Endometrial microvascular endothelial cells (primary cell): ENCODE results near the gene SLC25A26. TPM values are rescaled to one million over a fixed set of nuclear protein-coding genes. Genes with fewer than 3 reads are reported as not detected.

Source experiments
- in situ Hi-C: cut with HindIII; loops from 2 replicates; pipeline ENCODE4 v1.10.0; 2017; ENCODE audit warnings: low sequenced_read_pairs, low pct_unique_long_range_greater_than_20kb; ENCODE audit errors: inconsistent ontology term
- total RNA-seq: library from RNA; depleted of rRNA; stranded (reverse); fragments of >200 nt; gene quantifications from one replicate; pipeline ENCODE4 v1.2.3, GENCODE V29; 2015; ENCODE audit errors: inconsistent ontology term

Gene SLC25A26
- total RNA-seq, 1 donor from 2014 or later: 18.6 TPM

- in situ Hi-C loops: no loop called here
Observed at GRCh38 chr3:66400411-66401156, 179.8 kb downstream of the SLC25A26 start.

- in situ Hi-C loops: no loop called here
Observed at GRCh38 chr3:66401157-66401550, 180.4 kb downstream of the SLC25A26 start.

GRCh38 chr3:66401675-66402491, 181.1 kb downstream of the SLC25A26 start:
- in situ Hi-C loops: no loop called here

- in situ Hi-C loops: no loop called here
Observed at GRCh38 chr3:66402596-66403290, 181.9 kb downstream of the SLC25A26 start.

GRCh38 chr3:66403323-66403990, 182.7 kb downstream of the SLC25A26 start:
- in situ Hi-C loops: no loop called here

GRCh38 chr3:66404197-66404596, 183.4 kb downstream of the SLC25A26 start:
- in situ Hi-C loops: no loop called here

GRCh38 chr3:66404903-66405700, 184.3 kb downstream of the SLC25A26 start:
- in situ Hi-C loops: no loop called here

- in situ Hi-C loops: no loop called here
Observed at GRCh38 chr3:66405701-66406091, 184.9 kb downstream of the SLC25A26 start.

GRCh38 chr3:66406163-66406562, 185.4 kb downstream of the SLC25A26 start:
- in situ Hi-C loops: no loop called here

- in situ Hi-C loops: no loop called here
Observed at GRCh38 chr3:66406831-66407610, 186.2 kb downstream of the SLC25A26 start.

GRCh38 chr3:66407611-66408218, 186.9 kb downstream of the SLC25A26 start:
- in situ Hi-C loops: no loop called here

GRCh38 chr3:66409771-66410754, 189.3 kb downstream of the SLC25A26 start:
- in situ Hi-C loops: no loop called here

- in situ Hi-C loops: no loop called here
Observed at GRCh38 chr3:66410976-66411375, 190.2 kb downstream of the SLC25A26 start.

- in situ Hi-C loops: no loop called here
Observed at GRCh38 chr3:66411474-66411873, 190.7 kb downstream of the SLC25A26 start.

GRCh38 chr3:66411961-66412887, 191.4 kb downstream of the SLC25A26 start:
- in situ Hi-C loops: no loop called here
